ENCODE results near the gene EMC8.
A peak's percentile ranks its signal among the peaks of the same experiment; 100 is the strongest.

The EMC8 gene

DNA sequence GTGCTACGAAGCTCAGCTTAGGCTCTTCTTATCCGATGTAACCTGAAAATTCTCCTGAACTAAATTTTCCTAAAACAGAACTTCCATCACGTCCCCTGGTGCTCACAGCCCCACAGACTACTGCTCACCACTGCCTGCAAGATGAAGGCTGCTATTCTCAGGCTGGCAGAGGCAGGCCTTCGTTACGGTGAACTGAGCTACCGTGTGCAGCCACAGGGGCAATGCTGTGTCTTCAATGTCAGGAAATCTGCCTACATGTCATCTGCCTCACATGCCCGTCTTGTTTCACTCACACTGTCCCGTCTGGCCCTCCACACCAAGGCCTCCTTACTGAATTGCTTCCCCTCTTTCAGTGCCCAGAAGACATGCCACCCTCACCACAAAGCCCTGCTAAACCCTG, 15.9 kb downstream of the EMC8 start:
- no peak for DNase-seq (ENCODE audit: low read depth)

- DNase-seq (ENCODE audit: low read depth) = no peak
Measured at GRCh38 chr16:85782451-85782850, 16.9 kb downstream of the EMC8 start.

- no peak for DNase-seq (ENCODE audit: low read depth)
Measured at GRCh38 chr16:85781695-85782370, 17.5 kb downstream of the EMC8 start.

DNA sequence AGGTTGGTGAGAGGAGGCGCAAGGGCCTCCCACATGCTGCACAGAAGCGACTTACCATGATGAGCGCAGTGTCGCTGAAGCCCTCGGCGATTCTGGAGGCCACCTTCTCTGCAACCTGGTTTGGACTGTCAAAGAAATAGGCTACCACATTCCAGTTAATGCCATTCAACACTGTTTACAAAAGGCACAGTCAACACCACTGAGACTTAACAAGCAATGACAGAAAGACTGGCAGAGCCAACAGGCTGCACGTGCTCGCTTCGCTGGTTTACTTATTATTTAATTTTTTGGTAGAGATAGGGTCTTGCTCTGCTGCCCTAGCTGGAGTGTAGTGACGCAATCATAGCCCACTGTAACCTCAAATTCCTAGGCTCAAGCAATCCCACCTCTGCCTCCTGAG, 18.2 kb downstream of the EMC8 start:
- DNase-seq (ENCODE audit: low read depth) = no peak

- DNase-seq (ENCODE audit: low read depth) = no peak
Measured at GRCh38 chr16:85780281-85780680, 19.1 kb downstream of the EMC8 start.

DNA sequence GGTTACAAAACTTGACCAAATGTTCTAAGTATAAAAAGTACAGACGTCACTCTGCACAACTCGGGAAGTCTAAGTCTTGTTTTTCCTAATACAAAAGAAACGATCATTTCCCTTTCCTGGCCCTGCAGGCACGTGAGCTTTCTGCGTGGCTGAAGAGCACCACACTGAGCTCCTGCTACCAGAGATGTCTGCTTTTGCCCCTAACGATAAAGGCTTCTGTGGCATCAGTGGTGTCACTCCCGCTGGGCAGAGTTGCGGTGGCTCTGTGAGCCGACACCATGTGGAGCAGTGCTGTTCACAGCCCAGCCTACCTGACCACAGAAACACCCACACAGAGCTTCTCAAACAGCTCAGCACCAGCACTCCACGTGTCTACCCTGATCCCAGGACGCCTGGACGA, 20.5 kb downstream of the EMC8 start:
- peak; percentile 35 for DNase-seq (ENCODE audit: low read depth)

- DNase-seq (ENCODE audit: low read depth) = no peak
Measured at GRCh38 chr16:85777583-85778310, 21.6 kb downstream of the EMC8 start.

- no peak for DNase-seq (ENCODE audit: low read depth)
Measured at GRCh38 chr16:85774811-85775210, 24.5 kb downstream of the EMC8 start.

- DNase-seq (ENCODE audit: low read depth) = no peak
Measured at GRCh38 chr16:85774136-85774535, 25.2 kb downstream of the EMC8 start.

GRCh38 chr16:85773044-85773443, 26.3 kb downstream of the EMC8 start:
- no peak for DNase-seq (ENCODE audit: low read depth)

GRCh38 chr16:85770741-85771140, 28.6 kb downstream of the EMC8 start:
- DNase-seq (ENCODE audit: low read depth) = no peak

DNA sequence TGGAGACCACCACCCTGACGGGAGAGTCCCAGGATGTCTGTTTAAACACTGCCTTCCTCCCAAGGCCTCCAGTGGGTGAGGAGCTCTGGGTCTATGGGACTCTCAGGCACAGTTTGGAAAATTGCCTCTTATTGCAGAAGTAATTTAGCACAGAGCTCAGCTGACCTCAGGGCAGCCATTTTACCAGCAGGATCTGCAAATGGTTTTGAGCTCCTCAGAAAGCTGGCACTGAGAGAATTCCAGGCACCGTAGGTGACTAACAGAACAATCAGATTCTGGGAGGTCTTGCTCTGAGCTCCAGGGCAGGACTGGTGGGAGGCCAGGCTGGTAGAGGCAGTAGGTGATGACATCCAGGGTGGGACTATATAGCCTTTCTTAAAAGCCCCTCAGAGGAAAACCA, 31.1 kb downstream of the EMC8 start:
- no peak for DNase-seq (ENCODE audit: low read depth)

DNA sequence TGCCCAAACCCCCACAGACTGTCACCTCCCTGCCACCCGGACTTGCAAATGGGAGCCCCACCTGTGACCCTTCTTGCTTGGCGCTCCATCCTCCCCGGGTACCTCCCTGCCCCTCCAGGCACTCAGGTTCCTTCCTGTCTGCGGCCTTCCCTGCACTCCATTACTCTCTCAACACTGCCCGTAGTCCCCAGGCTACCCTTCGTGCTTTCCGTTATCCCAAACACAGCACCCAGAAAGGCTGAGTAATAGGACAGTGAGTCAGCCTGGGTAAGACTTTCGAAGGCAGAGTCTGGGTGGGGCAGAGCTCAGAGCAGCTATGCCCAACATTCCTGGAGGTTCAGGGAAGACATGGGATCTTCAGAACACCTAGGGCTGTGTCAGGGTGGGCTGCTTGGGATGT, 31.8 kb downstream of the EMC8 start:
- no peak for DNase-seq (ENCODE audit: low read depth)

DNA sequence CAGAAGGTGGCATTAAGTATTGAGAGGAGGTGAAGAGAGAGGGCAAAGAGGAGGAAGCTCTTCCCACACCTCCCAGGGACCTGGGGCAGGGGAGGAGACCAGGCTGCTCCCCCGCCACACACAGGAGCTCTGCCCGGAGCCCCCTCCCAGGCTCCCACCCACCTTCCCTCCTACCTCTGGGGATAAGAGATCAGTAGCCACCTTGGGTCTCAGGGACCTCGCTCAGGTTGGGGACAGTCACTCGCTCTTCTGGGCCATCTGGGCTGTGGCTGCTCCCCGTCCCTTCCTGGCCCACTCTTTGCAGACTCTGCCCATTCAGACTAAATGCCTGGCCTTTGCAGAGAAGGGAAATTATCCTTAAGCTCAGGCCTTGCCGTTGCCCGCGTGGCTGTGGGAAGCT, 33.6 kb downstream of the EMC8 start:
- DNase-seq (ENCODE audit: low read depth) = no peak

DNA sequence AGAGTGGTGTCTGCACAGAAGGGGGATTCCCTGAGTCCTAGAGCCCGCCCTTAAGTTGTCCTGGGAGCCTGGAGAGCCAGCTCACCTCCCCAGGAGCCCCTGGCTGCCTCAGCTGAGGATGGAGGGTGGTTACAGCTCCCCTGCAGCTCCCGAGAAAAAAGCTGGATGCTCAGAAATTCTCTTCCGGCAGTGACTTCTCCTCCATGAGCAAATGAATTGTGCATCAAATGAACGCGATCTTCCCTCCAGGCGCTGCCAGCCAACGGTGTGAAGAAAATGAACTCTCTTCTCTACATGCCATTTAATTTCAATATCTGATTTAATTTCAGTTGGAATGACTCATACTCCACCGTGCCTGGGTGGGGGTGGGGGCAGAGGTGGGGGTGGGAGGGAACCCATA, 34.1 kb downstream of the EMC8 start:
- DNase-seq (ENCODE audit: low read depth) = no peak

GRCh38 chr16:85763616-85764015, 35.7 kb downstream of the EMC8 start:
- DNase-seq (ENCODE audit: low read depth) = no peak

- no peak for DNase-seq (ENCODE audit: low read depth)
Measured at GRCh38 chr16:85762970-85763369, 36.4 kb downstream of the EMC8 start.

DNA sequence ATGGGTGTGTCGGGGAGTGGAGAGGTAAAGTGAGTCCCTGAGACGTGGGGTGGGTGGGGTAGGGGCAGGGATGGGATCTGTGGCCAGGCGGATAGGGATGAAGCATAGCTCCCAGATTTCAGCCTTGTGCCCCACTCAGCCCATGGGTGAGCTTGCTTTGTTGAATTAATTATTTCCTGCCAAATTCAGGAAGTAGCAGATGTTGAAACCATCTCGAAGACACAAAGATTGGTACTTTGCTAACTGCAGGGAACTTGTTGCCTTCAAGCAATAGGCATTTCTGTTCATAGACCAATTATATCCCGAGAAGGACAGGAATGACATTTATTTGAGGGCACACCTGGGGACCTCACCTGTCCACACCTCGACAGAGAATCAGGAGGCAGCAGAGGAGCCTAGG, 37.5 kb downstream of the EMC8 start:
- no peak for DNase-seq (ENCODE audit: low read depth)

- DNase-seq (ENCODE audit: low read depth) = no peak
Measured at GRCh38 chr16:85759631-85760419, 39.5 kb downstream of the EMC8 start.

DNA sequence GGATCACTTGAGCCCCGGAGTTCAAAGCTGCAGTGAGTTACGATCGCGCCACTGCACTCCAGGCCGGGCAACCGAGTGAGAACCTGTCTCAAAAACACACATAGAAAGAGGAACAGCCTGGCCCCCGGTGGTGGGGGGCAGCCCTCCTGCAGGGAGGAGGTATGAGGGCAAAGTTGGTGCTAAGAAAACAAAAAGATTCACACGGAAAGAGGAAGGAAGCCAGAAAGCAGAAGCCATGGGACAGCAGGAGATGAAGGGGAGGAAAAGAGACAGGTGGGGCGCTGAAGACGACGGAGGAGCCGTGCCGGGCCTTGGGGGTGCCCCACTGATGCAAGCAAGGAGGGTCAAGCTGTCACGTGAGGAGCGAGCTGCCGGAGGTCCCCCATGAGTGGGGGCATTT, 40.2 kb downstream of the EMC8 start:
- DNase-seq (ENCODE audit: low read depth) = no peak

GRCh38 chr16:85757341-85757822, 42.0 kb downstream of the EMC8 start:
- no peak for DNase-seq (ENCODE audit: low read depth)

GRCh38 chr16:85755929-85756768, 43.2 kb downstream of the EMC8 start:
- no peak for DNase-seq (ENCODE audit: low read depth)
